Ureter (tissue), 1 donor: ENCODE measurements around the gene TRMT1. TPM values are rescaled to one million over a fixed set of nuclear protein-coding genes. Genes with fewer than 3 reads are reported as not detected.

Experiments used
- DNase-seq: peaks from one replicate; pipeline ENCODE4 v3.0.0-alpha.2; 2020; ENCODE audit warnings: low spot score
- total RNA-seq: library from RNA; stranded (reverse); gene quantifications from one replicate; pipeline ENCODE4 v1.2.4, GENCODE V29; 2023
- donor health status: DM: yes; HTN: yes; CAD: no.

The TRMT1 gene
- total RNA-seq, 1 donor from 2014 or later = 54.6 TPM

DNA sequence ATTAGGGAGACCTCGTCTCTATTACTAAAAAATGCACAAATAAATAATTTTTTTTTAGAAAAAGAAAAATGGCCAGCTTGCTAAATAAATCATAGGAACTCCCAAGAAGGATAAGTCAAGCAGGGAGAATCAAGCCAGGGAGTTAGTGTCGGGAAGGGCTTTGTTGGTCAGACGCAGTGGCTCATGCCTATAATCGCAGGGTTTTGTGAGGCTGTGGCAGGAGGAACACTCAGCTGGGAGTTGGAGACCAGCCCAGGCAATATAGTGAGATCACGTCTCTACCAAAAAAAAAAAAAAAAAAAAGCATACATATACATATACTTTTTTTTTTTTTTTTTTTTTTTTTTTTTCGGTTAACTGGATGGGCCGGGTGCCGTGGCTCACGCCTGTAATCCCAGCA is 10.5 kb upstream of the TRMT1 start:
- DNase-seq = no peak

- DNase-seq = no peak
These were observed 6.7 kb upstream of the TRMT1 start for GRCh38 chr19:13122980-13123957.

DNA sequence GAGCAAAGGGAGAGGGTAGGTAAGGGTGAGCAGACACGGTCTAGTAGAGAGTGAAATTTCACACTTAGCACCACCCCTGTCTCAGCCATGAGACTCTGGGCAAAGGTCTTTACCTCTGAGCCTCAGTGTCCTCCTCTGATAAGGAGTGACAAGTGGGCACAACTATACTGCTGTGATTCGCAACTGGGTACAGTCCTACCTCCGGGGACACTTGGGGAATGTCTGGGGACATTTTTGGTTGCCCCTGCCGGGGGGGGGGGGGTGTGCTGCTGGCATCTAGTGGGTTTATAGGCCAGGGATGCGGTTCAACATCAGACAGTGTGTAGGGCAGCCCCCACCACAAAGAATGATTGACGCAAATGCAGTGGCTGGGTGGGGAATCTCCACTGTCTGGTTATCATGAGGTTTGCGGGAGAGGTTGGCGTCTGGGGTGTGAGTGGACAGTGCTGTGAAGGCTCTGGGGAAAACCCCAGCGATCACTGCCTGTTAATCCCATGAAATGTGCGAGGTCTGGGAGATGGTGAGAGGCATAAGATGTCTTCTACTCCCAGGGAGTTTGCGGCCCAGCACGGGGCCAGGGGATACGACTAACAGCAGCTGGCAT is 5.8 kb upstream of the TRMT1 start:
- no peak for DNase-seq

DNA sequence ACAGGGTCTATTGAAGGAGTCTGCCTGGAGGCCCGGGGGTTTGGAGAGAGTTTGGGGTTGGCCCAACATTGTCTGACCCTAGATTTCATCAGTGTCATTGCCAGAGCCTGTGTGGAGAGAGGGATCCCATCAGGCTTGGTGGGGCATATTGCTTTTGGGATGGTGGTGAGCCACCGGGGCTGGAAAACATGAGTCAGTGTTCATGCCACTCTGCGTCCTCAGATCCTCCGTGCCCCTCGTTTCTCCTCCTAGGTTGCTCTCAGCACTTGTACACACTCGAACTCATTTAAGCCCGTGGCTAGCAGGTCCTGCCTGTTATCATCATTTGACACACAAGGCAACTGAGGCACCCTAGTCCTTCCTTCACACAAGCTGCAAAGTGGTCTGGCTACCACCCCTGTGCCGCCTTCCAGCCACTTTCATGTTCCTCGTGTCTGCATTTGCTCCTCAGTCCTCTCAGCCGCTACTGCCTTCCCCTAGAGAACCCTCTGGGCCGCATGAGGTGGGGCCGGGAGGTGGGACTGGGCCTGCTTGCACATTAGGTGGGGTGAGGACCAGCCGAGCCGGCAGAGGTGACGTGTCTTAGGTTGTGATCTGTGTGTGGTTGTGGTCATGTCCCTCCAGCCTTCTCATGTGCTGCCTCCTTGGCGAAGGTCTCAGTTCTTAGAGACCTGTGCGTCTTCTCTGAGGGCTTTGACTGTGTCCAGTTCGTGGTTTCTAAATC is 5.2 kb upstream of the TRMT1 start:
- no peak for DNase-seq

DNA sequence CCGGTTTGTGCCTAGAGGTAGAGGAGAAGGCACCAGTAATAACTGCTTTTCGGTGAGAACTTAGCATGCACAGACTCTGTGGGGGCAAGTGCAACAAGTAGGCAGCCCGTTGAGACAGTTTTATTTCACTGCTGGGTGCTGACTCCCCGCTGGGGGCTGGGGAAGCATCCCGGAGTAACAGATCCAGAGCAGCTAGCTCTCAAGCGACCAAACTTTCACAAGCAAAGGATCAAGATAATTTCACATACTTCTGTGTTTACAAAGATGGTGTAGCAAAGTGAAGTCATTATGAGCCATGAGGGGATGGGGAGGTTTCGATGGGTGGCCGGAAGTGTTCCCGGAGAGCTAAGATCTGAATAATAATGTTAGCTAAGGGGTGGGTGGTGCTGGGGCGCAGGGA is 4.3 kb upstream of the TRMT1 start:
- no peak for DNase-seq

- DNase-seq = no peak
These were observed 3.5 kb upstream of the TRMT1 start for GRCh38 chr19:13120031-13120430.

- DNase-seq = no peak
These were observed 3.1 kb upstream of the TRMT1 start for GRCh38 chr19:13119627-13120026.

DNA sequence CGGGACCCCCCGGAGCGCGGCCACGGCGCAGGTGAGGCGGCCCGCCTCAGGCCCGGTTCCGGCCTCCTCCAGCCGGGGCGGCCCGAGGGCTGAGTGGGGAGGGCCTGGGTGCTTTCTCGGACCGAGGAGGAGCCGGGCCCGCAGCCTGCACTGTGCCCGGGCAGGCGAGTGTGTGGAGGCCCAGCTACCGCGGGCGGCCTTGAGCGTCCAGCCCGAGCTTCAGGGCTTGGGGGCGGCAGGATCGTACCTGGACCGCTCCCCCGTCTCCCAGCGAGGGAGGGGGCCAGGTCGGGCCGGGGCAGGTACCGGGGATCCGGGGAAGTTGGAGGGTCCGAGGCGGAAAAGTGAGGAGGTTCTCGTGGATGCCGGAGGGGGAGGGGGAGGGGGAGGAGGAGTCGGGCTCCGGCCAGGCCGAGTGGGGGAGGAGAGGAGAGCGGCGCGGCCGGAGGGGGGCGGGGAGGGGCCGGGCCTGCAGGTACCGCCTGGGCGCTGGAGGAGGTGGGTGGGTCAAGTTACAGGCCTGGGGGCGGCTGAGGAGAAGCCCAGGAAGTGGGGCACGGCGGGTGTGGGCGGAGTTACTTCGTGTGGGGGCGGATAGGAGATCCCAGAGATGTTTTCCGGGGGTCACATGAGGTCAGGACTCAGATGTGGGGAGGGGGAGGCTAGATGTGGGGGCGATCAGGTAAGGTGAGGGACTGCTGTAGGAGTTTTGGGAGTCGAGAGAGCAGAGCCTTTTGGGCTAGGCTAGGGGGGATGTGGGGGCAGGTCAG is 2.1 kb upstream of the TRMT1 start:
- peak; percentile 78 for DNase-seq

GRCh38 chr19:13117772-13118423 is 1.4 kb upstream of the TRMT1 start, which contains the start of gene NACC1:
NACC1 (plus strand) TSS chr19:13118264; CDS start chr19:13135208, 16,944 bp downstream.
- peak; percentile 89 for DNase-seq

- DNase-seq = no peak
These were observed 734 bp upstream of the TRMT1 start for GRCh38 chr19:13117176-13117771.

- no peak for DNase-seq
These were observed 631 bp downstream of the TRMT1 start for GRCh38 chr19:13115936-13116281.

- DNase-seq = no peak
These were observed 4.0 kb downstream of the TRMT1 start for GRCh38 chr19:13112555-13112954.

DNA sequence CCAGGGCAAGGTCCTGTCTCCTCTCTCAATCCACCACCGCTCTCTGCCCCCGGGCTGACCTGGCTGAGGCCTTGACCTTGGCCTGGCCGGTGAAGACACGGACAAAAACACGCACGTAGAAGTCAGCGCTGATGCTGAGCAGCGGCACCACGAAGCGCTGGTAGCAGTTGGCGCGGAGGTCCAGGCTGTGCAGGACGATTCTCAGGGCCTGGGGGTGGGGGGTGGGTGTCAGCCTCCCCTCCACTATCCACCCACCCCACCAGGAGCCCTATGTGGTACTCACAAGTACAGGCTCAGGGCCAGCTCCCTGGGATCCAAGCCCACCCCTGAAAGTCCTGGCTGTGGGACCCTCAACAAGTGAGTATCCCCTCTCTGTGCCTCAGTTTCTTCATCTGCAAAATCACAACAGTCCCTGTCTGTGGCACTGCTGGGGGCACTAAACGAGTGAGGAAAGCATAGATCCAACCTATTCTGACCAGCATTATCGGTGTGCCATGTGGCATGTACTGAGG is 6.4 kb downstream of the TRMT1 start:
- no peak for DNase-seq

DNA sequence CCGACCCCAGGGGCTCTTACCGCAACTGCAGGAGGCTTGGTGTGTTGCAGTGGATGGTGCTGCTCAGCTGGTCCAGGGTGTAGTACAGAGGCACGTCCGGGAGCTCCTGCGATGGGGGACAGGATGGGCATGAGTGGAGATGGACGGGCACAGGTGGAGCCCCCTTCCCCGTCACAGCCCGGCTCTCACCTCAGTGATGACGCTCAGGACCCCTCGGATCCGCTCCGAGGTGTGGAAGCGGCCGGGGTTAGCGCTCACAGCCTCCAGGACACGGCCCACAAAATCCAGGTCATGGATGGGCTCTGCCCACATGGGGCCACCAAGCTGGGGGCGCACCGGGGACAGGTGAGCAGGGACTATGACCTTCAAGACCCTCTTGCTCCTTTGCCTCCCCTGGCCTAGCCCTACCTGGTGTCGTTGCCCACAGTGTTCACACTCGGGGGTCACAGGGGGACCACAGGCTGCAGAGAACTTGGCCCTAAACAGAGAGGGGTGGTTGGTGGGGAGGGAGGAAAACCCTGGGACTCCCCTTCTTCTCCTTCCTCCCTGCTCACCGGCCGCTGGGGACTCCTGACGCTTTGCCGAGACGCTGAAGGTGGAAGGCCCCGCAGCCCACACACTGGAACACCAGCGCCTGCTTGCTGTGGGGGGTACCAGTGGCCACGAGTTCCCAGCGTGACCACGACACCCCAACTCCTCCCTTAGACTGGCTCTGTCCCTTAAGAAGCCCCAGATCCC is 7.0 kb downstream of the TRMT1 start:
- DNase-seq = no peak

GRCh38 chr19:13104848-13105711 is 11.5 kb downstream of the TRMT1 start:
- no peak for DNase-seq

- DNase-seq = no peak
These were observed 12.1 kb downstream of the TRMT1 start for GRCh38 chr19:13104360-13104847.

DNA sequence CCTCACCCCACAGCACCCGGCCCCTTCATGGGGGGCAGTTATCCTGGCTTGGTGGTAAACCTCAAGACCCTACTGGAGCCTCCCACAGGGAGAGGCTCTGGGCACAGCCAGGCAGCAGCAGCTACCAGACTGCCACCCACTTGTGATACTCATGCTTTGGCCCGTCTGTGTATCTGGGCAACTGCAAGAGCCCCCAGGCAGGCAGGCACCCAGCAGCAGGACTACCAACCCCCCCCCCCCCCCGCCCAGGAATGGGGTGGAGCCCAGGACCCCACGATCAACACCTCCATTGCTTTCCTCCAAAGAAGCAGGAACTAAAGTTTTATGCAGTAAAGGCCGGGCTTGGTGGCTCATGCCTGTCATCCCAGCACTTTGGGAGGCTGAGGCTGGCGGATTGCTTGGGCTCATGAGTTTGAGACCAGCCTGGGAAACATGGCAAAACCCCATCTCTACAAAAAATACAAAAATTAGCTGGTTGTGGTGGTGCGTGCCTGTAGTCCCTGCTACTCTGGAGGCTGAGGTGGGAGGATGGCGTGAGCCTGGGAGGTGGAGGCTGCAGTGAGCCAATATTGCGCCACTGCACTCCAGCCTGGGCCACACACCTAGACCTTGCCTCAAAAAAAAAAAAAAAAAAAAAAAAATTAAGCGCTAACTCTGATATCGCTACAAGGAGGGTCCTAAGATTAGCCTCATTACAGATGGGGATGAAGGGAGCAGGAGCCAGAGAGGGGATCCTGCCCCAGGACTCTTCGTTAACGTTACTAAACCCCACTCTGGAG is 12.8 kb downstream of the TRMT1 start:
- no peak for DNase-seq
